OCI-LY1 (cell line): ENCODE data around the gene RNF138.

ENCODE experiments used
- CTCF ChIP-seq: fragments of 200-600 bp; sonication (generic), shearing (Covaris generic); IDR thresholded peaks from 2 replicates; pipeline ENCODE4 v1.5.1; 2017; ENCODE audit warnings: mild to moderate bottlenecking, antibody characterized with exemption, low read length, moderate library complexity, mixed read lengths
- EZH2 ChIP-seq: fragments of 200-600 bp; sonication (generic), shearing (Covaris generic); IDR thresholded peaks from 2 replicates; pipeline ENCODE4 v1.8.0; 2017; ENCODE audit warnings: borderline replicate concordance, mixed run types, mild to moderate bottlenecking, antibody characterized with exemption, low read length, moderate library complexity, mixed read lengths

GRCh38 chr18:32078845-32079244 is 12.8 kb upstream of the RNF138 start:
- no peak for TF ChIP-seq CTCF
- no peak for TF ChIP-seq EZH2
